ENCODE data around the gene DUT.

Gene DUT

GRCh38 chr15:48330855-48331795 lies at the start of gene DUT:
Gene DUT, plus strand, starts transcription at chr15:48331429. Its CDS starts 87 bp downstream, at chr15:48331516.
- H3K27me3 ChIP-seq (ENCODE audit: control insufficient read depth, insufficient read depth, low read length), result no peaks in the 10 kb centered on the region
- H3K27ac ChIP-seq (ENCODE audit: low read depth, low read length), result peak within 1 kb of the TSS; percentile 94
- H3K4me3 ChIP-seq (ENCODE audit: low read length), result peak within 1 kb of the TSS; percentile 95
- H3K4me1 ChIP-seq (ENCODE audit: control insufficient read depth, insufficient read depth, low read length), result peaks cover 3% of the 10 kb centered on the region
- H3K9ac ChIP-seq (ENCODE audit: low read length), result peak within 1 kb of the TSS; percentile 56
- no peaks in the 10 kb centered on the region for H3K36me3 ChIP-seq (ENCODE audit: control insufficient read depth, insufficient read depth, low read length)

GRCh38 chr15:48281674-48282073 lies 49.6 kb upstream of the DUT start:
- Histone ChIP-seq H3K36me3 (ENCODE audit: control insufficient read depth, insufficient read depth, low read length) (no peaks in the 10 kb centered on the region), H3K27ac (ENCODE audit: low read depth, low read length) (no peak overlapping the region), H3K4me3 (ENCODE audit: low read length) (no peak overlapping the region), H3K27me3 (ENCODE audit: control insufficient read depth, insufficient read depth, low read length) (no peaks in the 10 kb centered on the region), H3K9ac (ENCODE audit: low read length) (no peak overlapping the region), H3K4me1 (ENCODE audit: control insufficient read depth, insufficient read depth, low read length) (no peaks in the 10 kb centered on the region)

GRCh38 chr15:48282216-48282615 lies 49.0 kb upstream of the DUT start:
- no peak overlapping the region for H3K27ac ChIP-seq (ENCODE audit: low read depth, low read length)
- no peak overlapping the region for H3K9ac ChIP-seq (ENCODE audit: low read length)
- H3K4me1 ChIP-seq (ENCODE audit: control insufficient read depth, insufficient read depth, low read length), result no peaks in the 10 kb centered on the region
- no peaks in the 10 kb centered on the region for H3K27me3 ChIP-seq (ENCODE audit: control insufficient read depth, insufficient read depth, low read length)
- no peaks in the 10 kb centered on the region for H3K36me3 ChIP-seq (ENCODE audit: control insufficient read depth, insufficient read depth, low read length)
- no peak overlapping the region for H3K4me3 ChIP-seq (ENCODE audit: low read length)

GRCh38 chr15:48283396-48284145 lies 47.7 kb upstream of the DUT start:
- Histone ChIP-seq H3K4me3 (ENCODE audit: low read length) (no peak overlapping the region), H3K36me3 (ENCODE audit: control insufficient read depth, insufficient read depth, low read length) (no peaks in the 10 kb centered on the region), H3K4me1 (ENCODE audit: control insufficient read depth, insufficient read depth, low read length) (no peaks in the 10 kb centered on the region), H3K9ac (ENCODE audit: low read length) (no peak overlapping the region), H3K27ac (ENCODE audit: low read depth, low read length) (no peak overlapping the region), H3K27me3 (ENCODE audit: control insufficient read depth, insufficient read depth, low read length) (no peaks in the 10 kb centered on the region)

- Histone ChIP-seq H3K4me1 (ENCODE audit: control insufficient read depth, insufficient read depth, low read length) (no peaks in the 10 kb centered on the region), H3K27ac (ENCODE audit: low read depth, low read length) (no peak overlapping the region), H3K27me3 (ENCODE audit: control insufficient read depth, insufficient read depth, low read length) (no peaks in the 10 kb centered on the region), H3K36me3 (ENCODE audit: control insufficient read depth, insufficient read depth, low read length) (no peaks in the 10 kb centered on the region), H3K9ac (ENCODE audit: low read length) (no peak overlapping the region), H3K4me3 (ENCODE audit: low read length) (peak overlapping the region; percentile 22)
These were observed 45.7 kb upstream of the DUT start for GRCh38 chr15:48285329-48286214.

GRCh38 chr15:48289628-48290027 lies 41.6 kb upstream of the DUT start:
- Histone ChIP-seq H3K27me3 (ENCODE audit: control insufficient read depth, insufficient read depth, low read length) (no peaks in the 10 kb centered on the region), H3K9ac (ENCODE audit: low read length) (no peak overlapping the region), H3K27ac (ENCODE audit: low read depth, low read length) (no peak overlapping the region), H3K4me3 (ENCODE audit: low read length) (no peak overlapping the region), H3K36me3 (ENCODE audit: control insufficient read depth, insufficient read depth, low read length) (no peaks in the 10 kb centered on the region), H3K4me1 (ENCODE audit: control insufficient read depth, insufficient read depth, low read length) (no peaks in the 10 kb centered on the region)

- Histone ChIP-seq H3K36me3 (ENCODE audit: control insufficient read depth, insufficient read depth, low read length) (no peaks in the 10 kb centered on the region), H3K27me3 (ENCODE audit: control insufficient read depth, insufficient read depth, low read length) (no peaks in the 10 kb centered on the region), H3K4me3 (ENCODE audit: low read length) (no peak overlapping the region), H3K9ac (ENCODE audit: low read length) (no peak overlapping the region), H3K4me1 (ENCODE audit: control insufficient read depth, insufficient read depth, low read length) (no peaks in the 10 kb centered on the region), H3K27ac (ENCODE audit: low read depth, low read length) (no peak overlapping the region)
These were observed 38.8 kb upstream of the DUT start for GRCh38 chr15:48292458-48292857.

- H3K36me3 ChIP-seq (ENCODE audit: control insufficient read depth, insufficient read depth, low read length), result no peaks in the 10 kb centered on the region
- no peaks in the 10 kb centered on the region for H3K4me1 ChIP-seq (ENCODE audit: control insufficient read depth, insufficient read depth, low read length)
- H3K4me3 ChIP-seq (ENCODE audit: low read length), result no peak overlapping the region
- H3K27ac ChIP-seq (ENCODE audit: low read depth, low read length), result no peak overlapping the region
- no peak overlapping the region for H3K9ac ChIP-seq (ENCODE audit: low read length)
- no peaks in the 10 kb centered on the region for H3K27me3 ChIP-seq (ENCODE audit: control insufficient read depth, insufficient read depth, low read length)
These were observed 33.6 kb upstream of the DUT start for GRCh38 chr15:48297668-48298067.

GRCh38 chr15:48298914-48299313 lies 32.3 kb upstream of the DUT start:
- no peaks in the 10 kb centered on the region for H3K27me3 ChIP-seq (ENCODE audit: control insufficient read depth, insufficient read depth, low read length)
- H3K36me3 ChIP-seq (ENCODE audit: control insufficient read depth, insufficient read depth, low read length), result no peaks in the 10 kb centered on the region
- no peak overlapping the region for H3K27ac ChIP-seq (ENCODE audit: low read depth, low read length)
- H3K4me3 ChIP-seq (ENCODE audit: low read length), result no peak overlapping the region
- no peaks in the 10 kb centered on the region for H3K4me1 ChIP-seq (ENCODE audit: control insufficient read depth, insufficient read depth, low read length)
- H3K9ac ChIP-seq (ENCODE audit: low read length), result no peak overlapping the region

GRCh38 chr15:48300038-48300437 lies 31.2 kb upstream of the DUT start:
- H3K27me3 ChIP-seq (ENCODE audit: control insufficient read depth, insufficient read depth, low read length), result no peaks in the 10 kb centered on the region
- no peak overlapping the region for H3K4me3 ChIP-seq (ENCODE audit: low read length)
- H3K9ac ChIP-seq (ENCODE audit: low read length), result no peak overlapping the region
- no peak overlapping the region for H3K27ac ChIP-seq (ENCODE audit: low read depth, low read length)
- no peaks in the 10 kb centered on the region for H3K36me3 ChIP-seq (ENCODE audit: control insufficient read depth, insufficient read depth, low read length)
- H3K4me1 ChIP-seq (ENCODE audit: control insufficient read depth, insufficient read depth, low read length), result no peaks in the 10 kb centered on the region

GRCh38 chr15:48304398-48304797 lies 26.8 kb upstream of the DUT start:
- H3K27ac ChIP-seq (ENCODE audit: low read depth, low read length), result no peak overlapping the region
- no peak overlapping the region for H3K4me3 ChIP-seq (ENCODE audit: low read length)
- no peaks in the 10 kb centered on the region for H3K4me1 ChIP-seq (ENCODE audit: control insufficient read depth, insufficient read depth, low read length)
- no peaks in the 10 kb centered on the region for H3K36me3 ChIP-seq (ENCODE audit: control insufficient read depth, insufficient read depth, low read length)
- H3K27me3 ChIP-seq (ENCODE audit: control insufficient read depth, insufficient read depth, low read length), result no peaks in the 10 kb centered on the region
- no peak overlapping the region for H3K9ac ChIP-seq (ENCODE audit: low read length)

- no peaks in the 10 kb centered on the region for H3K4me1 ChIP-seq (ENCODE audit: control insufficient read depth, insufficient read depth, low read length)
- H3K36me3 ChIP-seq (ENCODE audit: control insufficient read depth, insufficient read depth, low read length), result no peaks in the 10 kb centered on the region
- H3K27me3 ChIP-seq (ENCODE audit: control insufficient read depth, insufficient read depth, low read length), result no peaks in the 10 kb centered on the region
- no peak overlapping the region for H3K27ac ChIP-seq (ENCODE audit: low read depth, low read length)
- H3K9ac ChIP-seq (ENCODE audit: low read length), result no peak overlapping the region
- no peak overlapping the region for H3K4me3 ChIP-seq (ENCODE audit: low read length)
These were observed 24.6 kb upstream of the DUT start for GRCh38 chr15:48306639-48307038.
